GM13977 (cell line): Measurements from ENCODE around the gene SELENOS.

Source experiments
- DNase-seq: peaks from one replicate; pipeline ENCODE4 v3.0.0; 2012; ENCODE audit warnings: low spot score
- in situ Hi-C: fragments of 300-500 bp; cut with MboI; formaldehyde crosslinking; loops from one replicate; pipeline ENCODE4 v1.12.0; 2022; ENCODE audit warnings: low sequenced_read_pairs, low pct_unique_long_range_greater_than_20kb, mixed read lengths, inconsistent platforms; ENCODE audit not compliant: unreplicated experiment
- TF ChIP-seq, protein P1 (sequence below): IDR thresholded peaks from 2 replicates; pipeline ENCODE4 v1.5.1; 2012; ENCODE audit warnings: mild to moderate bottlenecking, control low read depth; ENCODE audit not compliant: insufficient read depth; ENCODE audit errors: extremely low read depth, missing control alignments

SELENOS gene

GRCh38 chr15:101242999-101243336 is 34.3 kb downstream of the SELENOS start:
- no peak for DNase-seq
- TF ChIP-seq, protein P1, sequence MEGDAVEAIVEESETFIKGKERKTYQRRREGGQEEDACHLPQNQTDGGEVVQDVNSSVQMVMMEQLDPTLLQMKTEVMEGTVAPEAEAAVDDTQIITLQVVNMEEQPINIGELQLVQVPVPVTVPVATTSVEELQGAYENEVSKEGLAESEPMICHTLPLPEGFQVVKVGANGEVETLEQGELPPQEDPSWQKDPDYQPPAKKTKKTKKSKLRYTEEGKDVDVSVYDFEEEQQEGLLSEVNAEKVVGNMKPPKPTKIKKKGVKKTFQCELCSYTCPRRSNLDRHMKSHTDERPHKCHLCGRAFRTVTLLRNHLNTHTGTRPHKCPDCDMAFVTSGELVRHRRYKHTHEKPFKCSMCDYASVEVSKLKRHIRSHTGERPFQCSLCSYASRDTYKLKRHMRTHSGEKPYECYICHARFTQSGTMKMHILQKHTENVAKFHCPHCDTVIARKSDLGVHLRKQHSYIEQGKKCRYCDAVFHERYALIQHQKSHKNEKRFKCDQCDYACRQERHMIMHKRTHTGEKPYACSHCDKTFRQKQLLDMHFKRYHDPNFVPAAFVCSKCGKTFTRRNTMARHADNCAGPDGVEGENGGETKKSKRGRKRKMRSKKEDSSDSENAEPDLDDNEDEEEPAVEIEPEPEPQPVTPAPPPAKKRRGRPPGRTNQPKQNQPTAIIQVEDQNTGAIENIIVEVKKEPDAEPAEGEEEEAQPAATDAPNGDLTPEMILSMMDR, result no peak
- in situ Hi-C loops, result loop anchor here (10.0 kb wide), 1 partner anchor 48 kb away; no protein-coding TSS in a partner anchor

- TF ChIP-seq, protein P1, result no peak
- DNase-seq, result peak; percentile 71
- in situ Hi-C loops, result loop anchor here (10.0 kb wide), 1 partner anchor 48 kb away; no protein-coding TSS in a partner anchor
Observed at GRCh38 chr15:101242160-101242998, 34.9 kb downstream of the SELENOS start.

- DNase-seq, result no peak
- TF ChIP-seq, protein P1, result no peak
- in situ Hi-C loops, result loop anchor here (10.0 kb wide), 1 partner anchor 46 kb away; no protein-coding TSS in a partner anchor
Observed at GRCh38 chr15:101240358-101240757, 36.9 kb downstream of the SELENOS start.

GRCh38 chr15:101239724-101240136 is 37.6 kb downstream of the SELENOS start:
- TF ChIP-seq, protein P1, result no peak
- no peak for DNase-seq
- in situ Hi-C loops, result loop anchor here (10.0 kb wide), 1 partner anchor 45 kb away; no protein-coding TSS in a partner anchor

DNA sequence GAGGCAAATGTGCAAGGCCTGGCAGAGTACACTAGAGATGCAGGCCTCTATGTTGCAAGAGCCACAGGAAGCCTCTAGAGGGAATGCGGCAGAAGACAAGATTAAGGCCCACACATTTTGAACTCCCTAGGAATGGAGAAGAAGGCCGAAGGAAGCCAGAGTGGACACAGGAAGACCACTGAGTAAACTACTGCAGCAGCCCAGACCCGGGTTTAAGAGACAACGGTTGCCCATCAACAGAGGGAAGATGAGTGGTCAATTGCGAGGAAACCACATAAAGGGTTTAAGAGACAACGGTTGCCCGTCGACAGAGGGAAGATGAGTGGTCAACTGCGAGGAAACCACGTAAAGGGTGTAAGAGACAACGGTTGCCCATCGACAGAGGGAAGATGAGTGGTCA is 40.0 kb downstream of the SELENOS start:
- TF ChIP-seq, protein P1, result no peak
- in situ Hi-C loops, result no loop called here
- no peak for DNase-seq

DNA sequence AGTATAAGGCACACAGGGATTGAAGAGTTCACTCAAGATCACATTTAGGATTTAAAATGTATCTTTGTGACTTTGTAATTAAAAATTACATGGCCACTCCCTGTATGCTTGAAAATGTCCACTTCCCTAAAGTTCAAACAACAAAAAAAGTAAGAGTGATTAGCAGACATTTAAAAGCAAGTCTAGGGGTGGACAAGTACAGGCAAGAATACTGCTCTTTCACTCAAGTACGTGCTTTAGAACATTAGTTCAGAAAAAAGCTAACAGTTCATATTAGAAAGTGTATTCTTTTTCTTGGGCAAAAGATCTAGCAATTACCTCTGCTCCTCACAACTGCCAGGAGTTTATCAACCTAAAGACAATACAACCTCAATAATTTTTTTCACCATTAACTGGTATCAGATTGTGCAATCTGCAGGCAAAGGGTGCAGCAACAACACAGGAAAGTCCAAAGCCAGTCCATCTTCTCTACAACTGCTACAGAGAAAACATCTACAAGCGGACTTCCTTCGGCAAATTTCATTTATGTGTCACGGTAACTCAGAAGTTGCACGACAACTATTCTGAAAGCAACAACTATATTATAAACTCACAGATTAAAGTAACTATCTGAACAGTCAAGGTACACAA is 43.5 kb downstream of the SELENOS start:
- in situ Hi-C loops, result no loop called here
- TF ChIP-seq, protein P1, result no peak
- no peak for DNase-seq
